Measurements from ENCODE around the gene HEYL.

DNA sequence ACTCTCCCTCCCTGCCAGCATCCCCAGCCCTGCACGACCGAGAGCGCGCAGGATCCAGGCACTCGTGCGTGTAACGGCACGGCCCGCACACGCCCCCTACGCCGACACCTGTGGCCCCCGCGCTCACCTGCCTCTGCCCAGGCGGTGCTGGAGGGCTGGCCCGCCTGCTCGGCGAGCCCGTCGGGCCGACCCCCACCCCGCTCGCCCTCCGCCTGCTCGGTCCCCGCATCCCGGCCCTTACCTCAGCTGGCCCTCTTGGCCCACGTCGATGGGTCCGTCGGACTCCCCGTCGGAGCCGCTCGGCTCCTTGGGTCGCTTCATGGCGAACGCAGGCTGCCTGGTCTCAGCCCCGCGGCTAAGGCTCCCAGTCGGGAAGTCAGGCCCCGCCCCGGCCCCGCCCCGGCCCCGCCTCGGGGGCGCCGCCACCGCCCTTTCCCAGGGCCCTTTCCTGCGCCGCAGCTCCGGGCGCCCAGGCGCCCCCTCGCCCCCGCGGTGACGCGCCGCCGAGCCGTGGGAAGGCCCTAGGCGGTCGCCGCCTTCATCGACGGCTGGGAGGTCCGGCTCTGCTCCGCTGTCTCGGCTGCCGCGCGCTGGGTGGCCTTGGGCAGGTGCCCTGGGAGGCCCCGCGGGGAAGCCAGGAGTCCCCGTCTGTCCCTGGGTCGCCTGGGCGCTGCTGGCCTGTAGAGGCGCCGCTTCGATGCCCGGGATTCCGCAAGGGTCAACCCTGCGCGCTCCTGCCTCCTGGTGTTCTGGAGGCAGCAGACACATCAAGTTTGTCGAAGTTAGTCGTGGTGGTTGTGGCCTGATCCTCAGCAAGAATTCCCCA, at the start of gene HEYL:
- TF ChIP-seq CTCF (IDR thresholded peaks at IDR 0.05) (peak in 5 of 6 experiments; percentile 56 to 77 (median 62)), POLR2AphosphoS5 (IDR thresholded peaks at IDR 0.05) (peak; percentile 19 to 54), EP300 (IDR thresholded peaks at IDR 0.05) (no peak)

Data from upper lobe of left lung (tissue), 4 donors.